Ovary (tissue), 3 donors: ENCODE results near the gene TRA2B.

ENCODE experiments used
- CTCF ChIP-seq, 3 donors: fragments of 450-650 bp in 2 of 3; fragments of 200-600 bp in 1 of 3; IDR thresholded peaks; one replicate each; pipeline versions ENCODE4 v1.5.1 to v1.8.0; 2016 to 2022; ENCODE audit warnings: antibody characterized with exemption in 3 of 3, mild to moderate bottlenecking in 1 of 3
- POLR2A ChIP-seq: fragments of 450-650 bp; IDR thresholded peaks from one replicate; pipeline ENCODE4 v1.6.1; 2017; ENCODE audit warnings: antibody characterized with exemption, mild to moderate bottlenecking, moderate library complexity
- donor health status: DM: no; HTN: no; CAD: no.

GRCh38 chr3:185942396-185942795 lies 4.6 kb upstream of the TRA2B start:
- TF ChIP-seq CTCF (IDR thresholded peaks at IDR 0.05), result no peak
- TF ChIP-seq POLR2A, result no peak
